HepG2 (cell line): Measurements from ENCODE around the gene ZMAT2. TPM values are rescaled to one million over a fixed set of nuclear protein-coding genes. Genes with fewer than 3 reads are reported as not detected.

ENCODE experiments used
- AKAP8 ChIP-seq: sonication (generic); formaldehyde crosslinking; IDR thresholded peaks from 2 replicates; pipeline ENCODE4 v1.5.1; 2020; ENCODE audit warnings: mild to moderate bottlenecking, missing genetic modification reagents
- CBX2 ChIP-seq, 2 experiments: fragments of 200-600 bp in 1 of 2; sonication (generic); formaldehyde crosslinking in 1 of 2; IDR thresholded peaks; 2 replicates each; pipeline versions ENCODE4 v1.7.0 to v1.8.1; 2018 to 2022; ENCODE audit warnings: low read depth in 2 of 2, low read length in 1 of 2, mild to moderate bottlenecking in 1 of 2, missing genetic modification reagents in 1 of 2
- CEBPB ChIP-seq: IDR thresholded peaks from 2 replicates; pipeline ENCODE4 v1.6.1; 2011; ENCODE audit warnings: low read depth, low read length, improper control_type of control experiment, borderline replicate concordance
- DMAP1 ChIP-seq: IDR thresholded peaks from 2 replicates; pipeline ENCODE4 v1.6.1; 2016
- DR1 ChIP-seq: sonication (generic); formaldehyde crosslinking; IDR thresholded peaks from 2 replicates; pipeline ENCODE4 v1.8.0; 2021; ENCODE audit warnings: mild to moderate bottlenecking, missing genetic modification reagents, inconsistent platforms
- FOXM1 ChIP-seq: sonication (generic); formaldehyde crosslinking; IDR thresholded peaks from 2 replicates; pipeline ENCODE4 v1.5.0; 2020; ENCODE audit warnings: missing genetic modification reagents
- GPN1 ChIP-seq: sonication (generic); formaldehyde crosslinking; IDR thresholded peaks from 2 replicates; pipeline ENCODE4 v1.5.1; 2020; ENCODE audit warnings: missing genetic modification reagents, borderline replicate concordance
- HCFC1 ChIP-seq: fragments of 150-350 bp; IDR thresholded peaks from 2 replicates; pipeline ENCODE4 v1.6.1; 2014; ENCODE audit warnings: low read depth, low read length
- HNRNPH1 ChIP-seq: fragments of 200-400 bp; formaldehyde crosslinking; optimal IDR thresholded peaks from 2 replicates; pipeline ENCODE3; 2017; ENCODE audit warnings: mild to moderate bottlenecking, low read depth, low read length
- HNRNPLL ChIP-seq: fragments of 200-400 bp; formaldehyde crosslinking; IDR thresholded peaks from 2 replicates; pipeline ENCODE4 v1.6.1; 2017; ENCODE audit warnings: mild to moderate bottlenecking, low read depth, low read length; ENCODE audit not compliant: poor library complexity, severe bottlenecking
- IRX3 ChIP-seq: sonication (generic); formaldehyde crosslinking; IDR thresholded peaks from 2 replicates; pipeline ENCODE4 v1.8.1; 2023; ENCODE audit warnings: mild to moderate bottlenecking, low read depth, missing genetic modification reagents, borderline replicate concordance
- KDM5A ChIP-seq: fragments of 200-600 bp; sonication (generic); IDR thresholded peaks from 2 replicates; pipeline ENCODE4 v1.7.0; 2018; ENCODE audit warnings: antibody characterized with exemption, mild to moderate bottlenecking, low read length, borderline replicate concordance
- PAF1 ChIP-seq: IDR thresholded peaks from 2 replicates; pipeline ENCODE4 v1.6.1; 2016; ENCODE audit warnings: missing genetic modification reagents, missing compliant biosample characterization
- POLR2G ChIP-seq: fragments of 200-400 bp; formaldehyde crosslinking; IDR thresholded peaks from 2 replicates; pipeline ENCODE4 v1.6.1; 2018; ENCODE audit warnings: mild to moderate bottlenecking, low read depth, low read length, moderate library complexity
- PRDM10 ChIP-seq: sonication (generic); formaldehyde crosslinking; IDR thresholded peaks from 2 replicates; pipeline ENCODE4 v1.4.0; 2020; ENCODE audit warnings: low read depth, missing genetic modification reagents
- SIX4 ChIP-seq: sonication (generic); formaldehyde crosslinking; IDR thresholded peaks from 2 replicates; pipeline ENCODE4 v1.4.0; 2020; ENCODE audit warnings: missing genetic modification reagents
- SSRP1 ChIP-seq: IDR thresholded peaks from 2 replicates; pipeline ENCODE4 v1.6.1; 2016; ENCODE audit warnings: control low read depth
- ZFP41 ChIP-seq: sonication (generic); formaldehyde crosslinking; IDR thresholded peaks from 2 replicates; pipeline ENCODE4 v1.4.0; 2020; ENCODE audit warnings: mild to moderate bottlenecking, missing genetic modification reagents, borderline replicate concordance
- ZFY ChIP-seq: sonication (generic); formaldehyde crosslinking; IDR thresholded peaks from 2 replicates; pipeline ENCODE4 v1.4.0; 2020; ENCODE audit warnings: missing genetic modification reagents
- ZIK1 ChIP-seq: sonication (generic); formaldehyde crosslinking; IDR thresholded peaks from 2 replicates; pipeline ENCODE4 v1.5.0; 2020; ENCODE audit warnings: mild to moderate bottlenecking, low read depth, missing genetic modification reagents, borderline replicate concordance
- ZNF276 ChIP-seq: sonication (generic); formaldehyde crosslinking; IDR thresholded peaks from 2 replicates; pipeline ENCODE4 v1.4.0; 2020; ENCODE audit warnings: mild to moderate bottlenecking, low read depth, missing genetic modification reagents
- ZNF335 ChIP-seq: sonication (generic); formaldehyde crosslinking; IDR thresholded peaks from 2 replicates; pipeline ENCODE4 v1.4.0; 2020; ENCODE audit warnings: missing genetic modification reagents
- ZNF350 ChIP-seq: sonication (generic); formaldehyde crosslinking; IDR thresholded peaks from 2 replicates; pipeline ENCODE4 v1.4.0; 2020; ENCODE audit warnings: mild to moderate bottlenecking, low read depth, missing genetic modification reagents, borderline replicate concordance
- ZNF562 ChIP-seq: sonication (generic); formaldehyde crosslinking; IDR thresholded peaks from 2 replicates; pipeline ENCODE4 v1.8.0; 2022; ENCODE audit warnings: missing genetic modification reagents, borderline replicate concordance
- polyA plus RNA-seq, 8 experiments: library from polyadenylated mRNA; depleted of rRNA in 3 of 8; stranded (reverse) in 7 of 8; unstranded in 1 of 8; fragments of >200 nt; fragmentation: Illumina TruSeq in 4 of 8; extraction: Trizol in 4 of 8; gene quantifications; 2 replicates each; pipeline versions ENCODE4 v1.2.1 to v1.2.3, GENCODE V29; 2011 to 2016; ENCODE audit warnings: low read depth in 4 of 8, missing spikeins in 1 of 8, mixed read lengths in 1 of 8; ENCODE audit not compliant: insufficient read depth in 1 of 8
- total RNA-seq, 5 experiments: library from RNA; depleted of rRNA; stranded (reverse); fragments of >200 nt; fragmentation: Illumina TruSeq; extraction: Trizol; gene quantifications; 2 replicates each; pipeline ENCODE4 v1.2.3, GENCODE V29; 2016; ENCODE audit warnings: low read depth in 1 of 5
- TF ChIP-seq, protein P1 (sequence below): IDR thresholded peaks from 2 replicates; pipeline ENCODE4 v1.6.1; 2016; ENCODE audit warnings: control low read depth

Gene ZMAT2
- total and polyA plus RNA-seq, 2 of the 13 experiments (the other 11 are each of a cell fraction or from before 2014, with no cell fraction given): 35.4 to 92.8 TPM

DNA sequence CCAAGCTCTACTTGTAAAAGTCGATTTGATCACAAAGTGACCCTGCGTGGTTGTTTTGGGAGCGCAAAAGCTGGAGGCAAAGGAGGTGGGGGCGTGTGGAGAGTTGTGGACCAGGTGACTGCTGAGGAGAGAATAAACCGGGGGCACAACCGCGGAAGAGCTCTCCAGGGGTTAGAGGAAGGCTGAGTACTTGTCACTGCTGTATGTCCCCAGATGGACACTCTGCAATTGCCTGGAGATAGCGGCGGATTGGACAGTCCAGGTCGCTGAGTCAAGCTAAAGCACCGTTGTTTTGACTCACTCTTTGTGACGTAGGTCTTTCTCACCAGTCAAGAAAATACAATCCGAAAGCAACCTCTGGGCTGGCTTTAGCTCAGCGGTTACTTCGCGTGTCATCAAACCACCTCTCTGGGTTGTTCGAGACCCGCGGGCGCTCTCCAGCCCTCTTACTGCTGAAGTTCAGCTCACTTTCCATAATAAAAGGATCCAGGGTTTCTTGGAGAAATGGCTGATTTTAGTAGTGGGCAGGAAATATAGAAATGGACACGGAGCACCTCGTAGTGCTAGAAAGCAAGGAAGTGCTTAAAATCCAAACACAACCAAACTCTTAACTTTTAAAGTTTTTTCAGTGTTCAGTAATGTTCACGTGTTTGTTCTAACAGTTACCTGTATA lies 25.7 kb downstream of the ZMAT2 start (continued):
- TF ChIP-seq DMAP1 (CRISPR knock-in tag): no peak
- TF ChIP-seq POLR2G: no peak
- no peak for TF ChIP-seq ZFP41 (CRISPR knock-in tag)
- TF ChIP-seq PRDM10 (CRISPR knock-in tag): peak; percentile 64; the same call in 1 of the 2 replicates
- no peak for TF ChIP-seq ZNF562 (CRISPR knock-in tag)
- TF ChIP-seq KDM5A: no peak
- no peak for TF ChIP-seq ZIK1 (CRISPR knock-in tag)
- TF ChIP-seq HNRNPH1: no peak
- TF ChIP-seq AKAP8 (CRISPR knock-in tag): no peak
- no peak for TF ChIP-seq CEBPB
- no peak for TF ChIP-seq IRX3 (CRISPR knock-in tag)
- no peak for TF ChIP-seq HCFC1
- no peak for TF ChIP-seq GPN1 (CRISPR knock-in tag)
- no peak for TF ChIP-seq CBX2 (IDR thresholded peaks at IDR 0.05; ENCODE audit: low read depth, low read length)
- no peak for TF ChIP-seq CBX2 (CRISPR knock-in tag; IDR thresholded peaks at IDR 0.05; ENCODE audit: low read depth)
- no peak for TF ChIP-seq DR1
- TF ChIP-seq SSRP1 (CRISPR knock-in tag): no peak; the same call in 1 of the 2 replicates
- TF ChIP-seq ZFY: no peak
- peak; percentile 23; the same call in 1 of the 2 replicates for TF ChIP-seq ZNF335 (CRISPR knock-in tag)
- TF ChIP-seq ZNF350 (CRISPR knock-in tag): peak; percentile 59; the same call in 1 of the 2 replicates
- no peak for TF ChIP-seq FOXM1 (CRISPR knock-in tag)
- TF ChIP-seq SIX4 (CRISPR knock-in tag): no peak
- no peak for TF ChIP-seq ZNF276 (CRISPR knock-in tag)
- TF ChIP-seq, protein P1, sequence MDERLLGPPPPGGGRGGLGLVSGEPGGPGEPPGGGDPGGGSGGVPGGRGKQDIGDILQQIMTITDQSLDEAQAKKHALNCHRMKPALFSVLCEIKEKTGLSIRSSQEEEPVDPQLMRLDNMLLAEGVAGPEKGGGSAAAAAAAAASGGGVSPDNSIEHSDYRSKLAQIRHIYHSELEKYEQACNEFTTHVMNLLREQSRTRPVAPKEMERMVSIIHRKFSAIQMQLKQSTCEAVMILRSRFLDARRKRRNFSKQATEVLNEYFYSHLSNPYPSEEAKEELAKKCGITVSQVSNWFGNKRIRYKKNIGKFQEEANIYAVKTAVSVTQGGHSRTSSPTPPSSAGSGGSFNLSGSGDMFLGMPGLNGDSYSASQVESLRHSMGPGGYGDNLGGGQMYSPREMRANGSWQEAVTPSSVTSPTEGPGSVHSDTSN (CRISPR knock-in tag): no peak
- TF ChIP-seq HNRNPLL: no peak
- no peak for TF ChIP-seq PAF1
